Type B pancreatic cell (in vitro differentiated cells): ENCODE results near the gene MS4A10. TPM values are rescaled to one million over a fixed set of nuclear protein-coding genes. Genes with fewer than 3 reads are reported as not detected.

Experiments
- DNase-seq: peaks from one replicate; pipeline ENCODE4 v3.0.0; 2021; ENCODE audit warnings: mixed read lengths; ENCODE audit not compliant: unreplicated experiment; ENCODE audit errors: extremely low spot score
- H3K27ac Mint-ChIP-seq: 2 replicates; pipeline ENCODE4 v1.8.0; 2021; ENCODE audit warnings: mild to moderate bottlenecking, mixed read lengths
- H3K27me3 Mint-ChIP-seq: 2 replicates; pipeline ENCODE4 v1.8.0; 2021; ENCODE audit warnings: mixed read lengths
- H3K36me3 Mint-ChIP-seq: 2 replicates; pipeline ENCODE4 v1.8.0; 2021; ENCODE audit warnings: mixed read lengths
- H3K4me1 Mint-ChIP-seq: one replicate; pipeline ENCODE4 v1.8.0; 2021; ENCODE audit warnings: mixed read lengths; ENCODE audit not compliant: unreplicated experiment
- H3K4me3 Mint-ChIP-seq: 2 replicates; pipeline ENCODE4 v1.8.0; 2021; ENCODE audit warnings: mild to moderate bottlenecking, mixed read lengths
- H3K9me3 Mint-ChIP-seq: 2 replicates; pipeline ENCODE4 v1.8.0; 2021; ENCODE audit warnings: mixed read lengths
- total RNA-seq: library from RNA; stranded (reverse); gene quantifications from 2 replicates; pipeline ENCODE4 v1.2.1, GENCODE V29; 2021; ENCODE audit warnings: low replicate concordance
- TF ChIP-seq, protein P1 (sequence below): fragments of 200-600 bp; sonication (generic); conservative IDR thresholded peaks from 2 replicates; pipeline ENCODE4 v1.5.0; 2021; ENCODE audit warnings: antibody characterized with exemption, mild to moderate bottlenecking

The MS4A10 gene
- total RNA-seq, 1 donor from 2014 or later: not detected

DNA sequence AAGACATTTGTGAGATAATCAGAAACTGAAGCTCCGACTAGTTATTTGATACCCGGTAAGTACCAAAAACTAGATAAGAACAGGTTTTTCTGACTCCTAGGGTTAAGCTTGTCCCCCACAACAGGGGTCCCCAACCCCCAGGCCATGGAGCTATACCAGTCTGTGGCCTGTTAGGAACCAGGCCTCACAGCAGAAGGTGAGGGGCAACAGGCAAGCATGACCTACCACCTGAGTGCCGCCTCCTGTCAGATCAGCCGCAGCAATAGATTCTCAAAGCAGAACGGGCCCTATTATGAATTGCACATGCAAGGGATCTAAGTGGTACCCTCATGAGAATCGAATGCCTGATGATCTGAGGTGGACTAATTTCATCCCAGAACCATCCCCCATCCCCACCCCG is 1.2 kb upstream of the MS4A10 start:
- Mint-ChIP-seq H3K4me3 (no peak overlapping the region), H3K36me3 (no peaks in the 10 kb centered on the region), H3K27me3 (peaks cover 5% of the 10 kb centered on the region), H3K27ac (no peak overlapping the region), H3K4me1 (peaks cover 16% of the 10 kb centered on the region), H3K9me3 (no peaks in the 10 kb centered on the region)
- no peak for DNase-seq
- TF ChIP-seq, protein P1, sequence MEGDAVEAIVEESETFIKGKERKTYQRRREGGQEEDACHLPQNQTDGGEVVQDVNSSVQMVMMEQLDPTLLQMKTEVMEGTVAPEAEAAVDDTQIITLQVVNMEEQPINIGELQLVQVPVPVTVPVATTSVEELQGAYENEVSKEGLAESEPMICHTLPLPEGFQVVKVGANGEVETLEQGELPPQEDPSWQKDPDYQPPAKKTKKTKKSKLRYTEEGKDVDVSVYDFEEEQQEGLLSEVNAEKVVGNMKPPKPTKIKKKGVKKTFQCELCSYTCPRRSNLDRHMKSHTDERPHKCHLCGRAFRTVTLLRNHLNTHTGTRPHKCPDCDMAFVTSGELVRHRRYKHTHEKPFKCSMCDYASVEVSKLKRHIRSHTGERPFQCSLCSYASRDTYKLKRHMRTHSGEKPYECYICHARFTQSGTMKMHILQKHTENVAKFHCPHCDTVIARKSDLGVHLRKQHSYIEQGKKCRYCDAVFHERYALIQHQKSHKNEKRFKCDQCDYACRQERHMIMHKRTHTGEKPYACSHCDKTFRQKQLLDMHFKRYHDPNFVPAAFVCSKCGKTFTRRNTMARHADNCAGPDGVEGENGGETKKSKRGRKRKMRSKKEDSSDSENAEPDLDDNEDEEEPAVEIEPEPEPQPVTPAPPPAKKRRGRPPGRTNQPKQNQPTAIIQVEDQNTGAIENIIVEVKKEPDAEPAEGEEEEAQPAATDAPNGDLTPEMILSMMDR: no peak

DNA sequence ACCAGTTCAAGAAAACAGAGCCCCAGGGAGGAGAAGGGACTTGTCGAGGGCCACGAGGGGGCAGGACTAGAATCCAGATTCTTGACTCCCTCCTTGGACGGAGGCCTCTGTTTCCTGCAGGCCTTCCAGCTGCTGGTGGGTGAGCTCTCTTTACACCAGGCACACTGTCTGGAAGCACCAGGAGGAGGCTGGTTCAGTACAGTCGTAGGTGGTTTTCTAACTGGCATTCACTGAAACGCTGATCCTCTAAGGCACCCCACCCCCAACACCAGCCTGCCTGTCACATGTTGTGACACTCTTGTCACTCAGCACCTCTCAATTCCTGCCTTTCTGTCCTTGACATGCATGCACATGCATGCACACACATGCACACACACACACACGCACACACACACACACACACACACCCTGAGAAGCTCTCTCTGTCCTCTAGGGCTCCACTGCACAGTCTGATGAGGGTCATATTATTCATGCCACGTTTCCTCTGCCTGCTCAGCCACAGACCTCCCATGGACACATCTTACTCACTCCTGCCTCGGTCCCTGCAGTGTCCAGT is 751 bp downstream of the MS4A10 start:
- DNase-seq: no peak
- TF ChIP-seq, protein P1: no peak
- no peak overlapping the region for H3K27ac Mint-ChIP-seq

DNA sequence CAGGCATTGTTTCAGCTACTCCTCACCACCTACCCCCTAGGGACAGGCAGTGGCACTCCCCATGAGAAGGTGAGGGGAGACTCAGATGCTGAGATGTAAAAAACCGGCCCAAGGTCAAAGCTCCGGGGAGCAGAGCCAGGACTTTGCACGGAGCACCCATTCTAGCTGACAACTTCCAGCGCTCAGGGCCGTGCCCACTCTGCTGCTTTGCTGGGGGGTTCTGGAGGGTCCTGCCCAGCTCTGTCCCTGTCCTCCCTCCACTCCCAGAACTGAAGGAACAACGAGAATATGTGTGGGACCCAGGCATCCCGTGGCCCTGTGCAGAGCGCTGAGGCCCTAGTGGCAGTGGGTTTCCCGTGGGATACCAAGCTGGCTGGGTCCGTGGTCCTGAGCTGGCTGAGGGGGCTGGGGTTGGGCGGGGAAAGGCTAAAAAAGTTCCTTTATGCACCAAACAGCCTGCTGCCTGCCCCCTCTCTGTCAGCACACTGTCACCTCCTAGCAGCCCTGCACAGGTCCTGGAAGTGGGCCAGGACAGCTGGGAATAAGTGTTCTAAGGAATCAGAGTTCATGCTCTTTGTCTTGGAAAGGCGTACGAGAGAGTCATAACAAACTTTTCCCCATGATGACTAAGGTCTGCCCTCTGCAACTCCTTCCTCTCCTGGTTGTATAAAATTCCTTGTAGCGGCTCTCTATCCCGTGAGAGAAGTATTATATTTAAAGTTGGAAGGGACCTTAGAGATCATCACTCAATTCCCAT is 1.9 kb downstream of the MS4A10 start:
- Mint-ChIP-seq H3K27ac (no peak overlapping the region), H3K36me3 (no peaks in the 10 kb centered on the region)
- TF ChIP-seq, protein P1: no peak

More for the DNA sequence above, 751 bp downstream of the MS4A10 start:
- Mint-ChIP-seq H3K27me3 (peaks cover 5% of the 10 kb centered on the region), H3K4me3 (no peak overlapping the region), H3K4me1 (peaks cover 16% of the 10 kb centered on the region), H3K9me3 (no peaks in the 10 kb centered on the region), H3K36me3 (no peaks in the 10 kb centered on the region)

DNA sequence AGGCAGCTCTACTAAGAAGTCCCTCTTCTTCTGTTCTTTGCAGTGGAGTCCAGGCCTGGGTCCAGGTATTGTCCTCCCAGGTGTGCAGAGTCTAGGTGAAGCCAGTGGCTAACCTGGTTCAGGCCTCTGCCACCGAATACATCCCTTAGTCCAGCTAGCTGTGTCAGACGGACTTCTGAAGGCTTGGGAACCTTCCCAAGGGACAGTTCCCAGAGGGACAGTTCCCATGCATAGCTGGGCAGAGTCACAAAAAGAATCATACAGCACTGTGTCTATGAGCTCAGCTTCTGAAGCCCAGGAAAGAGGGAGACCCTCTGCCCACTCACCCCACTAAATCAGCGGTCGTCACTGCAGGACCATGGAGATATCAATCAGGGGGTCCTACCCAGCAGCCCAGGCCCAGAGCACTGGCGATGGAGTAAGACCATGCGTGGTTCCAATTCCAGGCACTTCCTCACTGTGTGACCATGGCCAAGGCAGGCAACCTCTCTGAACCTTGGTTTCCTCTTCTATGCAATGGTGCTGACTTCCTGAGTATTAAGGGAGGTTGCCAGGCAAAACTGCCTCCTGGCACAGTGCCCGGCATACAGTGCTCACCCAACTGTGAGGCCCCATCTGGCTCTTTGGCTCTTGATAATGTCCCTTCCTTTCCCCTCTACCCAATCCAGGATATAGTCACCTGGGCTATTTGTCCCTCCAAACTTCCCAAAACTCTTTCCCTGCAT is 3.4 kb downstream of the MS4A10 start:
- Mint-ChIP-seq H3K36me3 (no peaks in the 10 kb centered on the region), H3K4me1 (peaks cover 16% of the 10 kb centered on the region), H3K9me3 (no peaks in the 10 kb centered on the region), H3K4me3 (no peak overlapping the region), H3K27ac (no peak overlapping the region), H3K27me3 (peaks cover 21% of the 10 kb centered on the region)
- TF ChIP-seq, protein P1: no peak
- no peak for DNase-seq

More for the DNA sequence above, 1.9 kb downstream of the MS4A10 start:
- Mint-ChIP-seq H3K9me3 (no peaks in the 10 kb centered on the region), H3K27me3 (peaks cover 9% of the 10 kb centered on the region), H3K4me3 (no peak overlapping the region), H3K4me1 (peaks cover 16% of the 10 kb centered on the region)
- no peak for DNase-seq

DNA sequence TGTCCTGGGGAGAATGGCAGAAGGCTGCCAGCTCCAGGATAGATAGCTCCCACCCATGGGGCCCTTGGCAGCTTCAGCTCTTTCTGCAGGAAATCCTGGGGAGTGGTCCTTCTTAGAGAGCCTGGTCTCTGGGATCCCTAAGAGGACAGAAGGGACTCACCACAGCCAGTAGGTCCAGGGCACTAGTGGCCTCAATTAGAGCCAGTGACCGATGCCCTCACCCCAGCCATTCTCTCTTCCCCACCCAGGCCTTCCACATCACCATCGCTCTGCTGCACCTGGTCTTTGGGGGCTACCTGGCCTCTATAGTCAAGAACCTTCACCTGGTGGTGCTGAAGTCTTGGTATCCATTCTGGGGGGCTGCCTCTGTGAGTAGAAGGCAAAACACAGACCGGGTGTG is 5.6 kb downstream of the MS4A10 start:
- no peak overlapping the region for H3K27ac Mint-ChIP-seq
- H3K27me3 Mint-ChIP-seq: peaks cover 21% of the 10 kb centered on the region
- no peak for DNase-seq
- H3K9me3 Mint-ChIP-seq: no peaks in the 10 kb centered on the region
- no peaks in the 10 kb centered on the region for H3K36me3 Mint-ChIP-seq
- H3K4me3 Mint-ChIP-seq: no peak overlapping the region
- peaks cover 9% of the 10 kb centered on the region for H3K4me1 Mint-ChIP-seq
- TF ChIP-seq, protein P1: no peak
